HG03432 (cell line): ENCODE results near the gene ABCG1.

Experiments used
- ATAC-seq: cut with Tn5 transposase; IDR thresholded peaks from one replicate; pipeline ENCODE4 v1.9.1; 2021; ENCODE audit warnings: mild to moderate bottlenecking, moderate library complexity; ENCODE audit not compliant: unreplicated experiment

ABCG1 gene

GRCh38 chr21:42250422-42251403 is 31.8 kb downstream of the ABCG1 start:
- ATAC-seq, result no peak

DNA sequence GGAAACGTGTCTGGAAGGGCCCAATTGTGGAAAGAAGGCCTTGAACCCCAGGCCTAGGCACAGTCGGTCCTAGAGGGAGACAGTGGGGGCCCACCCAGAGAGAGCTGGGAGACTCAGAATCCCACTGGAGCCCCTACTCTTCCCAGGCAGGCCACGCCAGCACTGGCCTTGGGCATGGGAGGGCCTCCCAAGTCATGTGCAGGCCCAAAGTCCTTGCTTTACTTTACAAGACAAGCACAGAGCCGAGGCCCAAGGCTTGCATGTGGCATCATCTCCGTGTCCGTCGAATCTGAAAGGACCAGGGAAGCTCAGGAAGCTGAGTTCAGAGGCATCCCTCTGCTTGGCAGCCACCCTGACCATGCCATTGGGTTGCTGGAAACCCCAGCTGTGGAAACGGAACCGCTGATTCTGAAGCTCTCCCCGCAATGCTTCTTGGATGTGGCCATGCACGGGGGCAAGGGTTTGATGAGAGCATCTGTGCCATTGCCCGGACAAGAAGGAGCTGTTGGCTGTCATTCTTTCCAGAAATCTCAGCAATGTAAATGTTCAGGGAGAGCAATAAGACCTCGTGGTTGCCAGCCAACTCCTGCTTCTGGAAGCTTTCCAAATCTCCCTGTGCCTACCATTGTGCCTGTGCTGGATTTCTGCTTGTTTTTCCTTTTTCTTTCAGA is 32.8 kb downstream of the ABCG1 start:
- no peak for ATAC-seq

DNA sequence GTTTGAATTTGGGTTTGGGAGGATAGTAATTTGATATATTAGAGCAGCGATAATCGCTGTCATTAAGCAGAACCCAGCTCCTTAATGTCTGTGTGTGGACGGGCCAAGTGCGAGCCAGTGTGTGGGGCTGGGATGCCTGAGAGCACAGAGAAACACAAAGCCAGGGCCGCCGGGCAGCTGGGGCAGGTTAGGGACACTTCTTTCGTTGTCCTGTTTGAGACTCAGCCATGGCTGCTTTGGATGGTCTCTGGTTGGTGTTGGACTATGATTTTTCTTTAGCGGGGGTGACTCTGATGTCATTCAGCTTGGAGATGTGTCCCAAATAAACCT is 33.4 kb downstream of the ABCG1 start:
- no peak for ATAC-seq

DNA sequence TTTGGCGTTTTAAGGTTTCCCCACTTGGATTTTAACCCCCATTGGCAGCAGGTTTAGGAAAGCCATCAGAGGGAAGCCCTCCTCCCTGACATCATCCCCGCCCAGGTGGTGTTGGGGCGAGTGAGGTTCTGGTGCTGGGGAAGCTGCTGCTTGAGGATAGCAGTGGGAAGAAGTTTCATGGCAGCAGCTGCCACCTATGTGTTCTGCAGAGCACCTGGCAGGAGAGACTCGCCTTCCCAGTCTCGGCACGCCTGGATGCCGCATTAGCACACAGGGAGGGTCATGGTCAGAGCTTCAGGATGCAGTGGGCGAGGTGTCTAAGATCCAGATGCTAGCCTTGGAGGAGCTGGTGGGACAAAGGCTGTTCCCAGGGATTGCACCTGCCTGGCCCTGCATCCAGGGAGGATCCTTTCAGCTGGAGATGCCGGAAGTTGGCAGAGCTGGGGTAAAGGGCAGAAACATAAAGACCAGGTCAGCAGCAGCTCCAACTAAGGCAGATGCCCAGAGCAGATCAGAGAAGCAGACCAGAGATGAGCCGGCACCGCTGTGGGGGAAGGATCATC is 33.9 kb downstream of the ABCG1 start:
- no peak for ATAC-seq

DNA sequence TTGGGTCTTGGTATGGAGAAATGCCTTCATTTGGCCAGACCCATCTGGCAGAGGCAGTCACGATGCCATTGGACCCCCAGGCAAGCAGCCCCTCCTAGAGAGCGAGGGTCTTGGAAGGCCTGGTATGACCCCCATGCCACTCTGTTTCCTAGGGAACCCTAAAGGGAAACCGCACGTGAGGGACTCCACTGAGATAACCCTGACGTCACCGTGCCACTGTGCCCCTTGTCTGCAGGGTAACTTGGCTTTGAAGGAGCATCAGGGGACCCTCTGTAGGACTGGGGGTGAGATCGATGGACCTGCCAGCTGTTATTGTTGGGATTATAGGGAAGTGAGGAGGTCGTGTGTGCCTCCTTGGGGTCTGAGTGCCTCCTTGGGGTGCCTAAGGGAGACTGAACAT is 34.5 kb downstream of the ABCG1 start:
- no peak for ATAC-seq

DNA sequence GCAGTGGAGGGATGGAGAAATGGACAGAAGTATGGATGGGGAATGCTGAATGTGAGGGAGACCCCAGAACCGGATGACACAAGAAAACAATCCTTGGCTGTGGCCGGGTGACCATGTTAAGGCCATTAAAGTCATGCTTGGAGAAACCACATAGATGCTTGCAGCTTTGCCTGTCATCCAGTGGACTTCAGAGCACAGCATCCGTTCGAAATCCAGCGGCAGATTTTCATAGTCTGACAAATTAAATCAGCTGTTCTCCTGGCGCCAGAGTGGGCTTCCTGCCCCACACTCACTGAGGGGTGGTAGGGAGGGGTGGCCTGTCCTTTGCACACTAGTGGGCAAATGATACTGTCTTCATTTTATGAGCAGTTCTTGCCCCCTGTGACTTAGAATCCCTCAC is 35.1 kb downstream of the ABCG1 start:
- ATAC-seq, result no peak

- no peak for ATAC-seq
Measured at GRCh38 chr21:42254651-42255601, 36.0 kb downstream of the ABCG1 start.

GRCh38 chr21:42255825-42256224 is 36.9 kb downstream of the ABCG1 start:
- no peak for ATAC-seq

- ATAC-seq, result no peak
Measured at GRCh38 chr21:42256316-42256715, 37.4 kb downstream of the ABCG1 start.

- no peak for ATAC-seq
Measured at GRCh38 chr21:42257091-42257765, 38.3 kb downstream of the ABCG1 start.

GRCh38 chr21:42258150-42258884 is 39.4 kb downstream of the ABCG1 start:
- no peak for ATAC-seq

- ATAC-seq, result no peak
Measured at GRCh38 chr21:42258885-42259407, 40.0 kb downstream of the ABCG1 start.

- no peak for ATAC-seq
Measured at GRCh38 chr21:42260121-42260520, 41.2 kb downstream of the ABCG1 start.

DNA sequence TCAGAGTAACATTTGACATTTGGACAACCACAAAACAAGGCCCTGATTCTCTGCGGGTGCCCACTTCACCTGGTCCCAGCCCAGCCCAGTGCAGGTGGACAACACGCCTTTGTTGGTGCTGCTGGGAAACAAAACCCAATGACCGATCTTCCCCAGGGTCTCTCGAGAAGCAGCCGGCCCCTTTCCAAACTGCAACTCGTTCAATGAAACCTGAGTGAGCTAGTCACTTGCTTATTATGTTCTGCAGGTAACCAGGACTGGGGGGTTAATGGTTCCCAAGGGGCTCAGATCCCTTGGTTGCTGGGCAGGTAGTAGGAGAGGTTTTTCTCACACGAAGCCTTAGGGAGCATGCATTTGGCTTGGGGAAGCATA is 42.9 kb downstream of the ABCG1 start:
- no peak for ATAC-seq

DNA sequence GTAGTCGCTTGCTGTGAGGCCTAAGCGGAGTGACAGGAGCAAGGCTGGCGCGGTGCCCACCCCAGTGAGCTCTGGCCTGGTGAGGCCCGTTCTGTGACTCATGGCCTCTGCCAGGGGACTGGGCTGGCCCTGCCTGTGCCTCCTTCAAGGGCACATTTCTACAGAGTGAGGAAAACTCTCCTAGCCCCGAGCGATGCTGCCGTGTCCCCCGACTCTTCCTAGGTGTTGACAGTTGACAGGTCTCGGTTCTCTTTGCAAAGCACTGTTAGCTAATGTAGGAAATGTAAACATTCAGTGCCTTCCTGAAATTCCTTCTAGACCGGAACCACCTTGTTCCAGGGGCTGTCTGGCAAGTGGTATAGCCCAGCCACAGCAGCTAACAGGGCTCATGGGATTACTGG is 43.9 kb downstream of the ABCG1 start:
- ATAC-seq, result no peak

GRCh38 chr21:42263591-42264131 is 44.7 kb downstream of the ABCG1 start:
- no peak for ATAC-seq

GRCh38 chr21:42264245-42265195 is 45.6 kb downstream of the ABCG1 start:
- ATAC-seq, result no peak

DNA sequence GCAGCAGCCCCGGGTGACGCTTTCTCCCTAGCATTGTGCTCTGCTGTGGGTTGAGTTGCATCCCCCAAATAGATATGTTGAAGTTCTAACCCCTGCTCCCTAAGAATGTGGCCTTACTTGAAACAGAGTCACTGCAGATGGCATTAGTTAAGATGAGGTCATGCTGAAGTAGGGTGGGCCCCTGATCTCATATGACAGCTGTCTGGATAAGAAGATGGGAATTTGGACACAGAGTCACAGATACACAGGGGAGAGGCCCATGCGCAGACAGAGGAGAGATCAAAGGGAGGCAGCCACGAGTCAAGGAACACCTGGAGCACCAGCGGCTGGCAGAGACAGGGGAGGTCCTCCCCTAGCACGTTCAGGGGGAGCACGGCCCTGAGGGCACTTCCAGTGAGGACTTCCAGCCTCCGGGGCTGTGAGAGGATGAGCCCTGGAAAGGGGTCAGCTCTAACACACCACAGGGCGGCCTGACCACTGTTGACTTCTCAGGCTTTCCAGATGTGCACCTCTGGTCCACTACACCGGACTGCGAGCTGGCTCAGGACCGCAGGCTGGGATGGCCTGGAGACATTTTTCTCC is 46.4 kb downstream of the ABCG1 start:
- no peak for ATAC-seq
